Measurements from ENCODE around the gene TTF2. TPM values are rescaled to one million over a fixed set of nuclear protein-coding genes. Genes with fewer than 3 reads are reported as not detected.
"Not testable (repeated sequence)": the region's sequence is repeated elsewhere in the genome, so short reads cannot be mapped to it uniquely, and the experiment has no call there.

Gene TTF2
- polyA plus RNA-seq, 1 experiment: 12.4 TPM

- Histone ChIP-seq H3K9me3 (ENCODE audit: control insufficient read depth, insufficient read depth, low read length) (no peaks in the 10 kb centered on the region), H3K4me3 (ENCODE audit: low read depth, low read length) (no peak overlapping the region), H3K27ac (ENCODE audit: low read depth, low read length) (no peak overlapping the region), H3K27me3 (ENCODE audit: control insufficient read depth, insufficient read depth, low read length) (no peaks in the 10 kb centered on the region)
- ChIA-PET CTCF (interaction anchor here (0.6 to 10.6 kb wide), 6 partner anchors 17 to 187 kb away, joined by 3 to 96 read pairs (median 7); partner anchors contain the start of gene TTF2), POLR2A (no interaction called here)
- no peak for TF ChIP-seq CTCF (IDR thresholded peaks at IDR 0.05; ENCODE audit: low read depth, low read length)
- DNase-seq (ENCODE audit: low read depth, low spot score): no peak
Observed at GRCh38 chr1:117097443-117097842, 37.3 kb downstream of the TTF2 start.

DNA sequence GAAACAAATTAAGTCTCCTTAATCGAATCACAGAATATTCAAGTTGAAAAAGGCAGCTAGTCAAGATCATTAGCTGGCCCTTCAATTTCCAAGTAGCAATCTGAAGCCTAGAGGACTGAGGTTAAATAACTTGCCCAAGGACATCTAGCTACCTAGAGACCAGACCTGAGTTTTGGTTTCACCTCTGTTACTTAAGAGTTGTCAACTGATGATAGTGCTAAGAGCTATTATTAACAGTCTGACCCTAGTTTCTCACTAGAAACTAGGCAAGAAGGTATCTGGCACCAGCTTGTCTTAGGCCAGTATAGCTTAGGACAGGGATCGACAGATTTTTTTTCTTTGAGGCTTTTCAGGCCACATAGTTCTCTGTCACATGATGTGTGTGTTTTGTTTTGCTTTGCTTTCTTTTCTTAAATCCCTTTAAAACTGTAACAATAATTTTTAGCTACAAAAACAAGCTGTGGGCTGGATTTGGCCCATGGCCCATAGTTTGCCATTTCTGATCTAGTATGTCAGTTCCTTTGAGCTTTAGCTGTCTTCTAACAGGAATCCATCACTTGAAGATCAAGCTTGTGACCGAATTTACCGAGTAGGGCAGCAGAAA lies 38.3 kb downstream of the TTF2 start:
- ChIA-PET POLR2A (no interaction called here), CTCF (interaction anchor here (1.1 to 10.6 kb wide), 3 partner anchors 30 to 186 kb away, joined by 5 to 96 read pairs (median 8); no protein-coding TSS in a partner anchor)
- TF ChIP-seq CTCF (IDR thresholded peaks at IDR 0.05; ENCODE audit: low read depth, low read length): no peak
- no peaks in the 10 kb centered on the region for H3K27me3 ChIP-seq (ENCODE audit: control insufficient read depth, insufficient read depth, low read length)
- no peak overlapping the region for H3K27ac ChIP-seq (ENCODE audit: low read depth, low read length)
- no peaks in the 10 kb centered on the region for H3K9me3 ChIP-seq (ENCODE audit: control insufficient read depth, insufficient read depth, low read length)
- DNase-seq (ENCODE audit: low read depth, low spot score): no peak
- no peak overlapping the region for H3K4me3 ChIP-seq (ENCODE audit: low read depth, low read length)

GRCh38 chr1:117101334-117101733 lies 41.2 kb downstream of the TTF2 start:
- H3K27me3 ChIP-seq (ENCODE audit: control insufficient read depth, insufficient read depth, low read length): no peaks in the 10 kb centered on the region
- H3K9me3 ChIP-seq (ENCODE audit: control insufficient read depth, insufficient read depth, low read length): no peaks in the 10 kb centered on the region
- no peak for DNase-seq (ENCODE audit: low read depth, low spot score)
- H3K27ac ChIP-seq (ENCODE audit: low read depth, low read length): no peak overlapping the region
- CTCF ChIA-PET: interaction anchor here (0.7 to 1.7 kb wide), 3 partner anchors 9 to 183 kb away, joined by 3 to 5 read pairs (median 3); no protein-coding TSS in a partner anchor
- POLR2A ChIA-PET: no interaction called here
- TF ChIP-seq CTCF (IDR thresholded peaks at IDR 0.05; ENCODE audit: low read depth, low read length): no peak
- H3K4me3 ChIP-seq (ENCODE audit: low read depth, low read length): no peak overlapping the region

DNA sequence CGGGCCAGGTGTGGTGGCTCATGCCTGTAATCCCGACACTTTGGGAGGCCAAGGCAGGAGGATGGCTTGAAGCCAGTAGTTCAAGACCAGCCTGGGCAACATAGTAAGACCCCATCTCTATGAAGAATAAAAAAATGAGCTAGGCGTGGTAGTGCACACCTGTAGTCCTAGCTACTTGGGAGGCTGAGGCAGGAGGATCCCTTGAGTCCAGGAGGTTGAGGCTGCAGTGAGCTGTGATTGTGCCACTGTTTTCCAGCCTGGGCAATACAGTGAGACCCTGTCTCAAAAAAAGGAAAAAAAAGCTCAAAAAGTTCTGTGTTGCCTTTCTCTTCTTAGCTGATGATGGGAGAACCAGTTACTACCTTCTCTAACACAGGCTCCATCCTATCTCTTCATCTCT lies 41.7 kb downstream of the TTF2 start:
- H3K9me3 ChIP-seq (ENCODE audit: control insufficient read depth, insufficient read depth, low read length); H3K27ac ChIP-seq (ENCODE audit: low read depth, low read length); H3K27me3 ChIP-seq (ENCODE audit: control insufficient read depth, insufficient read depth, low read length); DNase-seq (ENCODE audit: low read depth, low spot score); H3K4me3 ChIP-seq (ENCODE audit: low read depth, low read length); POLR2A ChIA-PET: not testable (repeated sequence)
- CTCF ChIA-PET: interaction anchor here (1.0 to 1.8 kb wide), 3 partner anchors 8 to 27 kb away, joined by 3 to 6 read pairs (median 5); no protein-coding TSS in a partner anchor

DNA sequence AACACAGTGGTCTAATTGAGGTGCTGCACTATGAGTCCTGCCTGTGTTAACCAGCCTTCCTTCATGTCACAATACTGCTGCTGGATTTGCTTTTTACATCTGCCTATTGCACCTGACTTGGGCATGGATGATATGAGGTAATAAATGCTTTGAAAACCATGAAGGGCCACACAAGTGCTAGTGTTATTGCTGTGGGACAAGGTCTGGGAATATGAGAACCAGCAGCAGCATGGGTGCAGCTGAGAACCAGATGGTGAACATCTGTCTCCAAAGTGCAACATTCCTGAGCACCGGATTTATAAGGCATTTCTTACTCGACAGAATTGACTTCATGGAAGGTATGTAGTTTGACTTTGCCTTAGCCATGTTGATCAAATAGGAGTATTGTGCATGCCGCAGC lies 44.9 kb downstream of the TTF2 start:
- peak; percentile 46 for DNase-seq (ENCODE audit: low read depth, low spot score)
- ChIA-PET CTCF (interaction anchor here (0.7 kb wide), 1 partner anchor 24 kb away, joined by 4 read pairs; no protein-coding TSS in a partner anchor), POLR2A (interaction anchor here (1.1 kb wide), 1 partner anchor 12 kb away, joined by 3 read pairs; no protein-coding TSS in a partner anchor)
- Histone ChIP-seq H3K4me3 (ENCODE audit: low read depth, low read length) (no peak overlapping the region), H3K27me3 (ENCODE audit: control insufficient read depth, insufficient read depth, low read length) (no peaks in the 10 kb centered on the region), H3K27ac (ENCODE audit: low read depth, low read length) (no peak overlapping the region), H3K9me3 (ENCODE audit: control insufficient read depth, insufficient read depth, low read length) (no peaks in the 10 kb centered on the region)
- no peak for TF ChIP-seq CTCF (IDR thresholded peaks at IDR 0.05; ENCODE audit: low read depth, low read length)

All from AG04450 (cell line).